ENCODE results near the gene NT5DC2. TPM values are rescaled to one million over a fixed set of nuclear protein-coding genes. Genes with fewer than 3 reads are reported as not detected.

Gene NT5DC2
- total RNA-seq, 2 donors from 2014 or later = 12.5 to 49.1 TPM

GRCh38 chr3:52522651-52523251 lies 10.9 kb downstream of the NT5DC2 start:
- Histone ChIP-seq H3K4me3 (no peak overlapping the region), H3K36me3 (no peaks in the 10 kb centered on the region)
- no peak for TF ChIP-seq CTCF (IDR thresholded peaks at IDR 0.05)

GRCh38 chr3:52521881-52522650 lies 11.6 kb downstream of the NT5DC2 start:
- H3K9ac ChIP-seq (ENCODE audit: low read depth in 2 of 2, low read length in 2 of 2) = no peak overlapping the region
- intact Hi-C loops (cut with DNase I) = no loop called here

More at GRCh38 chr3:52522651-52523251, 10.9 kb downstream of the NT5DC2 start:
- DNase-seq = no peak
- Histone ChIP-seq H3K27me3 (no peaks in the 10 kb centered on the region), H3K4me1 (no peaks in the 10 kb centered on the region), H3K9me3 (no peaks in the 10 kb centered on the region), H3K27ac (no peak overlapping the region), H3K9ac (ENCODE audit: low read depth in 2 of 2, low read length in 2 of 2) (no peak overlapping the region)
- intact Hi-C loops (cut with DNase I) = no loop called here

GRCh38 chr3:52521488-52521824 lies 12.2 kb downstream of the NT5DC2 start:
- no peak overlapping the region for H3K9ac ChIP-seq (ENCODE audit: low read depth in 2 of 2, low read length in 2 of 2)
- no peaks in the 10 kb centered on the region for H3K4me1 ChIP-seq
- no peaks in the 10 kb centered on the region for H3K27me3 ChIP-seq
- no peak for TF ChIP-seq CTCF (IDR thresholded peaks at IDR 0.05)
- no peaks in the 10 kb centered on the region for H3K36me3 ChIP-seq
- no peaks in the 10 kb centered on the region for H3K9me3 ChIP-seq
- no peak for DNase-seq
- no peak overlapping the region for H3K27ac ChIP-seq
- no peak overlapping the region for H3K4me3 ChIP-seq
- intact Hi-C loops (cut with DNase I) = no loop called here

More at GRCh38 chr3:52521881-52522650, 11.6 kb downstream of the NT5DC2 start:
- Histone ChIP-seq H3K9me3 (no peaks in the 10 kb centered on the region), H3K27ac (no peak overlapping the region), H3K4me1 (no peaks in the 10 kb centered on the region), H3K4me3 (no peak overlapping the region), H3K36me3 (no peaks in the 10 kb centered on the region), H3K27me3 (no peaks in the 10 kb centered on the region)
- TF ChIP-seq CTCF (IDR thresholded peaks at IDR 0.05) = no peak
- DNase-seq = no peak

- Histone ChIP-seq H3K4me1 (no peaks in the 10 kb centered on the region), H3K27me3 (no peaks in the 10 kb centered on the region), H3K9ac (ENCODE audit: low read depth in 2 of 2, low read length in 2 of 2) (no peak overlapping the region), H3K4me3 (no peak overlapping the region), H3K27ac (no peak overlapping the region), H3K36me3 (no peaks in the 10 kb centered on the region), H3K9me3 (no peaks in the 10 kb centered on the region)
- TF ChIP-seq CTCF (IDR thresholded peaks at IDR 0.05) = no peak
- intact Hi-C loops (cut with DNase I) = no loop called here
- DNase-seq = no peak
These were observed 12.8 kb downstream of the NT5DC2 start for GRCh38 chr3:52520716-52521487.

- intact Hi-C loops (cut with DNase I) = no loop called here
- Histone ChIP-seq H3K9me3 (no peaks in the 10 kb centered on the region), H3K27me3 (no peaks in the 10 kb centered on the region), H3K4me1 (no peaks in the 10 kb centered on the region), H3K4me3 (no peak overlapping the region), H3K27ac (no peak overlapping the region), H3K9ac (ENCODE audit: low read depth in 2 of 2, low read length in 2 of 2) (no peak overlapping the region), H3K36me3 (no peaks in the 10 kb centered on the region)
- TF ChIP-seq CTCF (IDR thresholded peaks at IDR 0.05) = no peak
- DNase-seq = no peak
These were observed 13.5 kb downstream of the NT5DC2 start for GRCh38 chr3:52520141-52520667.
